Inferior parietal cortex (tissue), 1 donor: Measurements from ENCODE around the gene KCNMB1.
A peak's percentile ranks its signal among the peaks of the same experiment; 100 is the strongest.

Experiments used
- DNase-seq: peaks from one replicate; pipeline ENCODE4 v3.0.0-alpha.2; 2016; ENCODE audit errors: extremely low spot score

KCNMB1 gene

GRCh38 chr5:170388818-170389549 lies at the start of gene KCNMB1:
KCNMB1 (minus strand) TSS chr5:170389367; CDS start chr5:170385447, 3,920 bp downstream.
- no peak for DNase-seq

GRCh38 chr5:170438581-170438980 lies 49.4 kb upstream of the KCNMB1 start:
- DNase-seq, result no peak

GRCh38 chr5:170437621-170438375 lies 48.6 kb upstream of the KCNMB1 start:
- DNase-seq, result no peak

GRCh38 chr5:170436335-170436734 lies 47.2 kb upstream of the KCNMB1 start:
- DNase-seq, result no peak

GRCh38 chr5:170434966-170435605 lies 45.9 kb upstream of the KCNMB1 start:
- peak; percentile 79 for DNase-seq

GRCh38 chr5:170432669-170433068 lies 43.5 kb upstream of the KCNMB1 start:
- no peak for DNase-seq

GRCh38 chr5:170431571-170431970 lies 42.4 kb upstream of the KCNMB1 start:
- no peak for DNase-seq

GRCh38 chr5:170430866-170431437 lies 41.8 kb upstream of the KCNMB1 start:
- no peak for DNase-seq

- no peak for DNase-seq
Measured at GRCh38 chr5:170430256-170430655, 41.1 kb upstream of the KCNMB1 start.

- DNase-seq, result no peak
Measured at GRCh38 chr5:170429014-170429413, 39.8 kb upstream of the KCNMB1 start.

- no peak for DNase-seq
Measured at GRCh38 chr5:170427672-170428236, 38.6 kb upstream of the KCNMB1 start.

GRCh38 chr5:170426786-170427185 lies 37.6 kb upstream of the KCNMB1 start:
- DNase-seq, result no peak

- no peak for DNase-seq
Measured at GRCh38 chr5:170426149-170426767, 37.1 kb upstream of the KCNMB1 start.

- DNase-seq, result no peak
Measured at GRCh38 chr5:170425731-170426130, 36.6 kb upstream of the KCNMB1 start.

- DNase-seq, result no peak
Measured at GRCh38 chr5:170424629-170425028, 35.5 kb upstream of the KCNMB1 start.

GRCh38 chr5:170423692-170424091 lies 34.5 kb upstream of the KCNMB1 start:
- DNase-seq, result no peak

GRCh38 chr5:170421826-170422225 lies 32.7 kb upstream of the KCNMB1 start:
- DNase-seq, result no peak

GRCh38 chr5:170420806-170421412 lies 31.7 kb upstream of the KCNMB1 start:
- DNase-seq, result peak; percentile 81

GRCh38 chr5:170419643-170420042 lies 30.5 kb upstream of the KCNMB1 start:
- no peak for DNase-seq

- no peak for DNase-seq
Measured at GRCh38 chr5:170418736-170419135, 29.6 kb upstream of the KCNMB1 start.

- no peak for DNase-seq
Measured at GRCh38 chr5:170416526-170416925, 27.4 kb upstream of the KCNMB1 start.
